Measurements from ENCODE around the gene CCL22.

DNA sequence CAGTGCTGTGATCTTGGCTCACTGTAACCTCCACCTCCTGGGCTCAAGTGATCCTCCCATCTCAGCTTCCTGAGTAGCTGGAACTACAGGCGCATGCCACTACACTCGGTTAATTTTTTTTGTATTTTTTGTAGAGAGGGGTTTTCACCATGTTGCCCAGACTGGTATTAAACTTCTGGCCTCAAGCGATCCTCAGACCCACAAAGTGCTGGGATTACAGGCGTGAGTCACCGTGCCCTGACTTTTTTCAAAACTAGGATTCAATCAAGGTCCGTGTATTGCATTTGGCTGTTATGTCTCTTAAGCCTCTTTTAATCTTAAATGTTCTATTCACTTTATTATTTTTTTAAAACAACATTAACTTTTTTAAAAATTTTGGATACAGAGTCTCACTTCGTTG lies 4.3 kb upstream of the CCL22 start:
- TF ChIP-seq POLR2AphosphoS5 (IDR thresholded peaks at IDR 0.05; ENCODE audit: borderline replicate concordance, low read depth, low read length) (no peak), EZH2 (IDR thresholded peaks at IDR 0.05) (no peak), FOXP2 (optimal IDR thresholded peaks at IDR 0.05; ENCODE audit: control extremely low read depth, extremely low read length, insufficient read depth) (no peak)
